ENCODE data around the gene RAD51B. TPM values are rescaled to one million over a fixed set of nuclear protein-coding genes. Genes with fewer than 3 reads are reported as not detected.

RAD51B gene
- total RNA-seq, result 12.6 and 13.1 TPM in 2 replicates

DNA sequence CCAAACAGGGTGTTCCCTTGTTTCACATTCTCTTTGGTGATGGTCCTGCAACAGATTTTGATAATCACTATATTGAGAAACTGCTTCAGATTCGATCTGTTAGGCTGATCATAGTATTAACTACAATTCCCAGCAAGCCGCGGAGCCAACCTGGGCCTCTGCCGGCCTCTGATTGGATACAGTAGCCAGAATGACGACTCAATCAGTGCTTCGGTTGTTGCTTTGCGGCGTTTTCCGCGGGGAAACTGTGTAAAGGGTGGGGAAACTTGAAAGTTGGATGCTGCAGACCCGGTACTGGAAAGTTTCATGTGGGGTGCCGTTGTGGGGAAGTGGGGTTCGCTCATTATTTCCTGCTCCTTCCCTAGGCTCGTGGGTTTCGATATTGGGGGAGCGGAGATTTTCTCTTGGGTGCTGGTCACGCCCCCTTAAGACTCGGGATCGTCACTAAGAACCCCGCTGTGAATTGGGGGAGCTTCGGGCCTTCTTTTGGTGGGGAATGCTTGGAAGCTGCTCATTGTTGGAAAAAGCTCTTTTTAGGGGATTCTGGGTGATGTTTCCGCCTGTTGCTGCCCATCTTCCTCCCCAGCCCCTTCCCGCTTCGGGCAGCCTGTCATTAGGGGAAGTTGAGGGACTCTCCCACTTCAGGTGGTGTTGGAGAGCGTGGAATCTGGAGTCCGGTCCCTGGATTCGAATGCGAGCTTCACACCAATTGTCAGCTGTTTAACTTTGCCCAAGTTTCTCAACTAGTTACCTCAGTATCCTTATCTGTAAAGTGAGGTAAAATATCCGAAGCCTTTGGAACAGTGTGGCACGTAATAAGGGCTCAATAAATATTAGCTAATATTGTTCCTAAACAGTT is at the start of gene RAD51B:
Gene RAD51B (plus strand): TSS at position 217 of the 859 bp plus-strand sequence.

GRCh38 chr14:67816326-67817002 is 3.1 kb upstream of the RAD51B start, which contains the start of gene ZFYVE26:
Gene ZFYVE26 (minus strand): TSS chr14:67816590. CDS start chr14:67815963, 627 bp downstream.

Other genes with a start within 250 kb of the RAD51B start
- gene PIGH, start 219.5 kb upstream of the RAD51B start, total RNA-seq, result 10.1 and 12.3 TPM in 2 replicates
- 4.0 and 5.4 TPM in 2 replicates for gene ARG2, start 199.9 kb upstream of the RAD51B start, total RNA-seq
- 85.9 and 94.6 TPM in 2 replicates for gene VTI1B, start 145.1 kb upstream of the RAD51B start, total RNA-seq
- gene RDH11, start 124.0 kb upstream of the RAD51B start, total RNA-seq, result 98.8 and 125 TPM in 2 replicates
- not detected in 2 replicates for gene RDH12, start 117.9 kb upstream of the RAD51B start, total RNA-seq
- gene ZFYVE26, start 3.2 kb upstream of the RAD51B start, total RNA-seq, result 14.5 and 18.6 TPM in 2 replicates